Left forelimb (tissue), 1 donor: ENCODE measurements around the gene ZRANB1.
A peak's percentile ranks its signal among the peaks of the same experiment; 100 is the strongest.
"Not testable (repeated sequence)": the region's sequence is repeated elsewhere in the genome, so short reads cannot be mapped to it uniquely, and the experiment has no call there.

Experiments used
- DNase-seq: peaks from one replicate; pipeline ENCODE4 v3.0.0-alpha.2; 2018; ENCODE audit warnings: low spot score

The ZRANB1 gene

DNA sequence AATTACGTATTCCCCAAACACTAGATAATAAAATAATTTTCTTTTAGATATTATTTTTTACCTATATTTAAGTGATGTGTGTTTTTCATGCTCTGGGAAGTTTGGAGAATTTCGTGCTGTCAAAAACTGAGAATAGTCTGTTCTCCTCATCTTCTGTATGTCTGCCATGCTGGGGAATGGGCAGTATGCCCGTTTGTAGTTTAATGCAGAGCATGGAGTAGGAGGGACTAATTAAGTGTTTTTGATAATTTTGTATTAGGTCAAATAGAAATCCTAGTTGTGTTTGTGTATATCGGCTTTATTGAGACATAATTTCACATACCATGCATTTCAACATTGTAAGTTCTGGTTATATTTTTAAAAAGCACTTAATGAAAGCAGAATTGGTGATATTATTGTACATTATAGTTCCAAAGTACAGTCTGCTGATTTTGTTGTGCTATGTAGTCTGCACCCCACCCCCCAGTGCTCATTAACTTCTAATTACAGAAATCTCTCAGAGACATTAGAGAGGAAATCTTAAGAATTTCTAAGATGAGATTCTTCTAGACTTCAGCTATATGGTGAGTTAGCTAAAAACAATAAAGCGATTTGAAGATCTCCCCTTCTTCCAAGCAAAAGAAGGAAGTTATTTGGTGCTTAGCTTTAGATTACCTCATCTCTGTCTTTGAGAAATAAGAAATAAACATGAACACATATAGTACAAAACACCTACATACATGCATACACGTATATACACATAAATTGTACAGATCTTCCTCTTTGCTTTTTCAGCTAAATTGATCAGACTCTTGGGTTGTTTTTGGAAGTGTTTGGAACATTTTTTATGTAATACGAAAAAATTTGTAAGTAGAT, 22.2 kb downstream of the ZRANB1 start:
- no peak for DNase-seq

DNA sequence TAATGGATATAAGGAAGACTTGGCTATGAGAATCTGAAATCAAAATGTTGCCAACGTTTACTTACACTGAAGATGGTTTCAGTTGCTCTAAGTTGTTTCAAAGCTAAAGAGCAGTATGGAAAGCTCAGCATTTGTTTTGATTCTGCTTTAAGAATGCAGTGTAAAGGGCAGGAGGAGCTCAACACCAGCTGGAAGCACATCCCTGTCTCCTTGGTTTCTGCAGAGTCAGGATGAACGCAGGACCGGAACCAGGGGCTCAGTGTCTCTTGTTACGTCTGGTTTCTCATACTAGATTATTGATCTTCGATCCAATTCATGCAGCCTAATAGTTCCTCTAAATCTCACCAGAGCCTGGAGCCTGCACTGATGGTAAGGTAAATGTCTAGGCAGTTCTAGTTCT, 24.1 kb downstream of the ZRANB1 start:
- no peak for DNase-seq

DNA sequence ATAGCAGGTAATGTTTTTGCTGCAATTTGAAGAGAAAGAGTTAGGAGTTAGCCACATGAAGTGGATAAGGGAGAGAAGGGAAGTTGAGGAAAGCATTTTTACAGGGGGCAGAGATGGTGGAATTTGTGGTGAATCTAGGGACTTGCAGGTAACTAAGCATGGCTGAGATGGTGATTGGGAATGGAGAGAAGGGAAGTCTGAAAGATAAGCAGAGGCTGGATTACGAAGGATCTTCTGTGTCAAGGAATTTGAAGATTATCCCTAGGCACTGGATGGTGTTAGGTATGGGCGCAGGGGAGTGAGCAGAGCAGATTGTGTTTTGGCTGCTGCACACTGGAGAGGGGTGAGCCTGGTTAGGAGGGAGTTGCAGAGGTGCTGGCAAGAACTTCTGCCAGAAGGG, 25.3 kb downstream of the ZRANB1 start:
- no peak for DNase-seq

DNA sequence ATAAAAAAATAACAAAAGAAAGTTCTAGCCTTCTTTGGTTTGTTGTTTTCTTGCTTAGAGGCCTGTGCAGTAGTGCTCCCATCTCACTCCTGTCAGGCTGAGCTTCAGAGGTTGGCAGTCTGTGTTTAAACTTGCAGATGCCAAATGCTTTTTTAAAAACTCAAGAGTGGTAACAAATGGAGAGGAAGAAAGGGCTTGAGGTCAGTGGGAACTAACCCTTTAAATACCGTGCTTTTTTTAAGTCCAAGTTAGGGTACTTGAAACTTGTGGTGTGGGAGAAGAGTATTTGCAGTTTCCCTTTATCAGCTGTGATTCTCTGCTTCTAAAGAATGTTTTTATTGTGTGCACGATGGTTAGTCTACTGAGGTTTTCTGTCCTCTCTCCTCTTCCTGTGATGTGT, 29.4 kb downstream of the ZRANB1 start:
- DNase-seq, result no peak

DNA sequence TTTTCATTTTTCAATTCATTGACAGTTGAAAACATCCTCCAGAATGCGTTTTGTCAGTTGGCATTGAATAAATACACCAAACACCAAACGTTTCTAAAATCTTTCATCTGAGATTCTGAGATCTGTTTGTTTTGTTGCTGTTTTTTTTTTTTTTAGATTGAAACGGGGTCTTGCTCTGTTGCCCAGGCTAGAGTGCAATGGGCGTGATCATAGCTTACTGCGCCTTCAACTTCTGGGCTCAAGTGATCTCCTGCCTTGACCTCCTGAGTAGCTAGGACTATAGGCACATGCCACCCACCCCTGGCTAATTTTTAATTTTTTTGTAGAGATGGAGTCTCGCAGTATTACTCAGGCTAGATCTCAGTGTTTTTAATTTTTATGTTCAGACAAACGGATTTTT, 30.7 kb downstream of the ZRANB1 start:
- no peak for DNase-seq

DNA sequence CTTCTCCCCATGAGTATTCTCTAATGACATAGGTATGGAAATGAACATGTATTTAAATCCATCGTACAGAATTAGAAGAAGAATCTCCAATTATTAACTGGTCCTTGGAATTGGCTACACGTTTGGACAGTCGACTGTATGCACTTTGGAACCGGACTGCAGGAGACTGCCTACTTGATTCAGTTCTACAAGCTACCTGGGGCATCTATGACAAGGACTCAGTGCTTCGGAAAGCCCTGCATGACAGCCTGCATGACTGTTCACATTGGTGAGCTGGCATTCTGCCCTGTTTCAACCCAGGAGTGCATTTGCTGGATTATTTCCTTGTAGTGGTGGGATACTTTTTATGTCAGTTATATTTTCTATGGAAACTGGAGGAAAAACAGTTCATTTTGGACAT, 32.2 kb downstream of the ZRANB1 start:
- DNase-seq, result no peak

DNA sequence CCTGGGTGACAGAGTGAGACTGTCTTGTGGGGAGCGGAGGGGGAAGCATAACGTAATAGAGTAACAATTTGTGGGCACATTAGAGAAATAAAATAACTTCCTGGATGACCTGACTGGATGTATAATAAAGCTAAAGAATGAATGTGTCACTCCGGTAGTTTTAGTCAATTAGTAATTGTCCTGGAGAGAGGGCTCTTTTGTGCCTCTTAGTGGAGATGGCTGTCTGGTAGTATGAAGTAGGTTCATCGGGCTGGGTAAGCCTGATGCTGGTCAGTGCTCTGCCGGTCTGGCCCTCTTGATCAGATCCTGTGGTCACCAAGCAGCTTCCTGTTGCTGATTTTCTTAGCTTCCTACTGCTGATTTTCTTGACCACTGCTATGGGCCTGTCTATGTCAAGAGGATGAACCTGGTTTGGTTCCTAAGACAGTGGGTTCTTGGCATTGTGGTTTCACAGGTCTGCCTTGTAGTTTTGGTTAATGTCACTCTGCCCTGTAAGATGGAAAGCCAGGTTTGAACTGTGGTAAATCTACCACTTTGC, 34.1 kb downstream of the ZRANB1 start:
- DNase-seq, result no peak

DNA sequence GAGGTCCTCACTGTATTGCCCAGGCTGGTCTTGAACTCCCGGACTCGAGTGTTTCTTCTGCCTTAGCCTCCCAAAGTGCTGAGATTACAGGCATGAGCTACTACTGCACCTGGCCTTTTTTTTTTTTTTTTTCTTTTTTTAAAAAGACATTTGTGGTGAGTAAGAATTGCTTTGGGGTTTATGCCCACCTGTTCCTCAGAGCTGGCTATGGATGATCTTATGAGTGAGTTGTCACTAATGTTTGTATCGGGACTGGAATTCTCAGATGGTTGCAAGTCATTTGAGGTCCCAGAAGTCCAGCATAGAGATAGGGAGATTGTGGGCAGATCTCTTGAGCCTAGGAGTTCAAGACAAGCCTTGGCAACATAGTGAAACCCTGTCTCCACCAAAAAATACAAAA, 35.2 kb downstream of the ZRANB1 start:
- no peak for DNase-seq

DNA sequence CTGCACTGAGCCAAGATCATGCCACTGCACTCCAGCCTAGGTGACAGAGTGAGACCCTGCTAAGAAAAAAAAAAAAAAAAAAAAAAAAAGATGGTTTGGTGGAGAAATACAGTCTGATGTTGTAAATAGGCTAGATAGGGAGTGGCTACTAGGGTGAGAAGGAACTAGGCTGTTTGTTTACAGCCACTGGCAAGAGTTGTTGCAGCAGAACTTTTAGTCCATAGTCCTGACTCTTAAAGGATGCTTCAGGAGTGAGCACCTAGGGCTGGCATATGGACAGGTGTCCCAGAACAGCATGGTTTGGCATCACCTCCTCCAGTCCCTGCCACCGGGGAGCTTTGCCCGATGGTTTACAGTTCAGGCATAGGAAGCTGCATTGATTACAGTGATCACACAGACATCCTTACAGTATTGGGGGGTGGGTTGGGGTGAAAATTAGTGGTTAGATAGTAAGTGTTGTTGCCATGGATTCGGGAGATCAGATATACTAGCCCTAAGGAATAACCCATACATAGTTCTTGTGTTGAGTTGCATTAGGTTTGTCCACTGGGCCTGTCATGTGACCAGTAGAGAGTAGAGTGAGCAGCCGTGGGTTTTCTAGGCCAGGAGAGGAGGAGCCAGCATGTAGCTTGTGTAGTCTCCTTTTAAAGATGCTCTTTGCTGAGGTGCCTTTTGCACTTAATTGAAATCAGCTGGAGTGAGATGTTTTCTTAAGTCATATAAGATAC, 35.9 kb downstream of the ZRANB1 start:
- no peak for DNase-seq

DNA sequence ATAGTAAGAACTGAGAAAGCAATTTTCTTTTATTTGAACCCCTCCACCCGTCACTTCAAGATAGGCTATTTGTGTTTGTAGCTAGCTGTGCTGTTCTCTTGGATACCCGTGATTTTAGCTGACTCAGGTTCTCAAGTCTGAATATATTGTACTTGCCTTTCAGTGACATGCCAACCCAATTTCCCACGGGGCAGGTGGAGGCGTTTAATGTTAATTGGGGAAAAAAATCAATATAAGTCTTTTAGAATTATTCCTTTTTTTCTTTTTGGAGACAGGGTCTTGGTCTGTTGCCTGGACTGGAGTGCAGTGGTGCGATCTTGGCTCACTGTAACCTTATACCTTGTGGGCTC, 36.4 kb downstream of the ZRANB1 start:
- no peak for DNase-seq

DNA sequence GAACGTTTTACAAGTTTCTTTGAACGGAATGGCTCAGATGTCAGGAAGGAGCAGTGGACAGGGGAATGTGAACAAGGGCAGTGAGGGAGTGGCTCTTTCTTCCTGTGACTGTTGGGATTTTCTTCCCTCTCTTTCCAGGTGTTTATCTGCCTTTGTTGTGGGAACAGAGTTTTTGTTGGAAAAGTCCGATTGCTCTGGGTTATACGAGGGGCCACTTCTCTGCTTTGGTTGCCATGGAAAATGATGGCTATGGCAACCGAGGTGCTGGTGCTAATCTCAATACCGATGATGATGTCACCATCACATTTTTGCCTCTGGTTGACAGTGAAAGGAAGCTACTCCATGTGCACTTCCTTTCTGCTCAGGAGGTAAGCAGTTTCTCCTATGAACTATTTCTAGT, 41.4 kb downstream of the ZRANB1 start:
- no peak for DNase-seq

DNA sequence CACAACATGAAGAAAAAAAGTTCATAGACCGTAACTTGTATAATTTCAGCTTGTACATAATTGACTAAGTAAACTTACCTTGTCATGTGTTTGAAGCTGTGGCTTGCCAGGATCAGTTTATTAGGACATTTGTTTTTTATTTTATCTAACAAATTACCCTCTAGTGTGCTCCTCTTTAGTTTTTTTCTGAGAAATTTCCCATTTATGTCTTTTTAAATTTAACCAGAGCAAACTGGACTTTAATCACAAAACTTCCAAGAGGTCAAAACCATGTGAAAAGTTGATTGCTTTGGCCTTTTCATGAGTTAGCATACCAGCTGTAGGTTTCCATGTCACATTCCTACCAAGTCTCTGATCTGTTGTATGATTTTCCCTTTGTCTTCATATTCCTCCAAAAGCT, 42.5 kb downstream of the ZRANB1 start:
- DNase-seq, result no peak

DNA sequence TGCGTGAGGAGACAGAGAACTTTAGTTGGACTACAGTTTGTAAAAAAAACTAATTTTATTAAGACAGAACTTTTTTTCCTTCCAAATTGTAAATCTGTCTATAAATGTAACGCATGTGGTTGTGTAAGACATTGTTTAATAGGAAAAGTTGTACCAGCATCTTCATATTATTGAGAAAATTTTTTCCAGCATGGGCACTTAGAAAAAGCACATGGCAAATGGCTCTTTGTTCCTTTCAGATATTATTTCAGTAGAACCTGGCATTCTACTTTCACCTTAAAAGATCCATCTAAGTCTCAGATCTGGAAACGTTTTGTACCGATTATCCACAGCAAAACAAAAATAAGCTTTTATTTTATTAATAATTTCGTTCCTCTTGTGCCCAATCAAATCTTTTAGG, 43.2 kb downstream of the ZRANB1 start:
- DNase-seq, result no peak

DNA sequence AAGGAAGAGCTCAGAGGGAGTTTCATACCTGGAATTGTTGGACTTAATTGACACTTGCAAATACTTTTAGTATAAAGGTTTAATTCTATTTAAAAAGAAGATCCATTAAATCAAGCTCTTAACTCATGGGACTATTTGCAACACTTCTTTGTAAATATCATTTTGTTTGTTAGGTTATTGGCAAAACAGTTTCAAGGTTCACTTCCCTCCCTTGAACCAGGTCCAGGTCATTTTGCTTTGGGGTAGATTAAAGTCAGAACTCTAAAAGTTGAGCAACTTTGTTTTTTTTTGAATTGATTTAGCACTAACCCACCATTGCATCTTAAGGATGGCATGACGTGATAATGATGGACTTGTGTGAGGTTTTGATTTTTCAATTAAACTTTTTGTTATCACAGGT, 45.9 kb downstream of the ZRANB1 start:
- DNase-seq, result no peak

DNA sequence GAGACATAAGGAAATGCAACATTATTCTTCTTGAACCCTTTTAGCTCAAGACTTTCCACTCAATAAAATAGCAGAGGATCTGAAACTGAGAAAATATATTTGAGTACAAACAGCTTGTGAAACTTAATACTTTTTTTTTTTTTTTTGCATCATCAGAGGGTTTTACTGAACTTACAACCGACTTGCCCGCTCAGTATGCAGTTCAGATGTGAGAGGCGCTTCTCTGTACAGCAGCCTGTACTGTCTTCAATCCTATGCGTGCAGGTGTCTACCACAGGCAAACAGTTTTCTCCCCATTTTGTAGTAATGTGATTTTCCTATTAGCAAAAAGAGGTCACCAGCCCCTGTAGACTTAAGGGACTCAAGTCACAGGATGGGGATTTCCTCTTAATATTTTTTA, 46.8 kb downstream of the ZRANB1 start:
- DNase-seq, result not testable (repeated sequence)

DNA sequence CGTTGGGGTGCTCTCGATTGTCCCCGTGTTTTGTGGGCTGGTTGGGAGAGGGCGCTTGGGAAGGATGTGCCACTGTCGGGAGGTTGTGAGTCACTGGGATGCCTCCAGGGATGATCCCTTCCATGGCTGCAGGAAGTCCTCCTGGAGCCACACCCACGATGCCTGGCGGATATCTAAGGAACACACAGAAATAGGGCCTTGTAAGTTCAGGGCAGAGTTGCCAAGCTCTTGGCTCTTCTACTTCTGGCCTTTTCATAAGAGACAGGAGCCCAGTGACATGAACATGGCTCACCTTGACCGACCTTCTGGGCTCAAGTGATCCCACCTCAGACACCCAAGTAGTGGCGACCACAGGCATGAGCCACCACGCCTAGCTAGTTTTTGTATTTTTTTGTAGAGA, 47.6 kb downstream of the ZRANB1 start:
- DNase-seq, result no peak

DNA sequence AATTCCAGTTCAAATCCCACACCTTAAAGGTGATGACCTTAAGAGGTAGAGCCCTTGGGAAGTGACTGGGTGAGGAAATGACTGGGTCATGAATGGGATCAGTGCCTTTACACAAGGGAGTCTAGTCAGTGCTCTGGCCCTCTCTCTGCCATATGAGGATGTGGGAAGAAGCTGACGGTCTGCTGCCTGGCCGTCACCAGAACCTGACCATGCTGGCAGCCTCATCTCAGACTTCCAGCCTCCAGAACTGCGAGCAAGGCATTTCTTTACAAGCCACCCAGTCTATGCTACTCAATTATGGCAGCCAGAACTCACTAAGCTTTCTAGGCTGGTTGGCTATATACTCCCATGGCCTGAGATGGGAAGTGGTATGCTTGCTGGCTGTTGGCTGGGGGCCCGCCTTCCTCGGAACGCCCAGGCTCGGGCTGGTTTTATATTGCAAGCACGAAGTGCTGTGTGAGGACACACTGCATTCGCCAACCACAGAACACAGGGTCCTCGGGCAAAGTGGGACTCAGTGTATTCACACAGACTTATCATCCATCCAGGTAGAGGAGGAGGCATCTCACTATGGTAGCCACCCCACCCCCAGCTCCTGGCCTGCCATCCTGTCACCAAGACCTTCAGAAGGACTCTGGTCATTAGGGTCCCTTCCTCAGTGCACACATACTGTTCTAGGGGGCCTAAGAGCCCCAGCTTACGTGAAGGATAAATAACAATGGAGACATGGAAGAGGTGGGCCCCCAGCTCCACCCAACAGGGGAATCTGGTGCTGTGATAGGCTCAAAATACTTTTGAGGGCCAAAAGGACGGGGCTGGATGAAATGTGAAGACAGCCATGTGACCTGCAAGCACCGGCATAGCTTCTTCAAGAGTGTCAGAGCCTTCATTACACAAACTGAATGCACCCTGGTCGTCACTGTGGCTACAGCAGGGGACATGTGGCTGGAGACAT, 49.0 kb downstream of the ZRANB1 start:
- DNase-seq, result peak; percentile 54

DNA sequence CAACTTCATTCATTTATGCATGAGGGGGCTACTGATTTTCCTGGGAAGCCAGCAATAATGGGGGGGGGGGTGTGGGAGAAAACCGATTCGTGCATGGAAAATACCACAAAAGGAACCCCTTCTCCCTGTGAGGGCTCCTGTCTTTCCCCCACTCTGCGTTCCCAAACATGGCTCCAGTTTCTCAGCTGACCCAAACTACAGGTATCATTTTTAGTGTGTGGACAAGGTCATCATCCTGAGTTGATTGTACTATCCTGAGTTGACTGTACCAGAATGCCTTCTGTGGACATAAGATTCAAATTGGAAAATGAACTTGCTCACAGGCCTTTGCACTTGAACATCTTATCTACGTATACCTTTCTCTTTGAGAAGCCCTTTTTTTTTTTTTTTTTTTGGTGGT, 49.9 kb downstream of the ZRANB1 start:
- peak; percentile 58 for DNase-seq

DNA sequence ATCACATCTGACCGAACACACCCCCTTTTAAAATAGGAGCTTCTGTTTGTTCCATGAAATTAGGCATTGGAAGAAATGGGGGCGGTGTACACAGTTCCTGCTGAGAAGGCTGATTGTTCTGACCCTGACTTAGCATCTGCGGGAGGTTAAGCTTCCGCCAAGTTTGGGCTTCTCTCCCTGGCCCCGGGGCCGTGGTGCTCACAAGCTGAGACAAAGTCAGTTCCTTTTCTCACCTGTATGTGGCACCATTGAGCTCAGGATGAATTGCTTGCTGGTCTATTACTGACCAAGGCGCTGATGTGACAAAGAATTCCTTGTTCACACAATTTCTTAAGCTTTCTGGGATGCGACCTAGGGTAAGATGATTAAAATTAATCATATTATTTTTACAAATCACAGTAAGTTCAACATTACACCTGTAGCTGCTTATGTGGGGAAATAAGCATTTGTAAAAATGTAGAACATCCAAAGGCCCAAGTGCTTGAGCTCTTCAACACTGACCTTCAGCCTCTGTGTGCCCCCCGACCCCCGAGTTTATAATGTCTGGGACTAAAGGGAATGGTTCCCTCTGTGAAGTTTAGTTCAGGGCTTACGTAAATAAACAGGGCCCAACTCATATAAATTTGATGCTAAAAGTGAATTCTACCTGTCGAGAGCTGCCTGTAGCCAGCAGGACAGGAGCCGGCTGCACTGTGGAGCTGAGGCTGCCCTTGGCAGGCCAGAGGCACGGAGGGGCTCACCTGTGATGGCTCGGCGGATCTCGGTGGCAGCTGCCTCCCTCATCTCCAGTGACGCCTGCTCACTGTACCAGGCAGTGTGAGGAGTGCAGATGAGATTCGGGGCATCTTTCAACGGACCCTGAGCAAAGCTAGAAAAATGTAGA, 50.8 kb downstream of the ZRANB1 start:
- DNase-seq, result peak; percentile 64

DNA sequence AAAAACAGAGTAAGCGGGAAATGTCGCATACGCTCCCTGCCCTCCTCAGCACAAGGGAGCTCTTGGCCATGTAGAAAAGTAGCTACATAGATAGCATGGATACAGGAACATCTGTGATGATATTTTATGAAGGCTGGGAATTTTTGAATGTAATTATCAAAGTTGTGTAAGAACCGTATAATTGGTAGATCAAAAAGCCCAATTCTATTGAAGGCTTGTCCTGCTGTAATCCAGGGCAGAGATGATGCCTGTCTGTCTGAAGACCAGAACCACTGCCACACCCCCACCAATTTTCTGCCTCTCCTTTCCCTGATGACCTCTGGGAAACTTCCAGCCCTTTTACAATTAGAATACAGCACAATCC, 51.4 kb downstream of the ZRANB1 start:
- no peak for DNase-seq

DNA sequence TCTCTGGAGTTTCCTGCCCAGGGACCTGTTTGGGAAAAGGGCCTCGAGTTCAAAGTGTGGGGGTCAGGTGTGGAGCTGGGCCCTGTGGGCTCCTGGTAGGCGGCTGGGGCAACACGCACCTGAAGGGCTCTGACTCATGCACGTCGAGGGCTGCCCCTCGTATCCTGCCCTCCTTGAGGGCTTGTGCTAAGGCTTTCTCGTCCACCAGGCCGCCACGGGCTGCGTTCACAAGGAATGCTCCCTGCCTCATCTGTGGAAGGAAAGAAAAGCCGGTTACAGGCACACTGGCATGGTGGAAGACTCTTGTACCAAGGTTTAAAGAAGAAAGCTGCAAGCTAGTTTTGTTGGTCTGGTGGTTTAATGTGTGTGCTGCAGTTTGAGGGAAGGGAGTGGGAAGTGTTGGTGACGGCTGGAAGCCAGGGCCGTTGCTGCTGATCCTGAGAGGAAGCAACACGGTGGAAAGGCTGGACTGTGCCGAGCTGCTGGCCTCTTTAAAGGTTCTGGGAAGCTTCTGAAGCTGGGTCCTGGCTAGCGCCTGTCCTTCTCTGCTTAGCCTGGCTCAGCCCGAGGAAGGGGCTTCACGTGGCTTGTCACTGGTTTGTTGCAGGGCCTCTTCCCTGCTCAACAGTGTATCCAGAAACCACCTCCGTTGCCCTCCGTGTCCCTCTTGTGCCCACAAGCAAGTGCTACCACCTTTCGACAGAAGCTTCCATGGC, 52.0 kb downstream of the ZRANB1 start:
- peak; percentile 61 for DNase-seq
